ENCODE measurements around the gene CALCB.

GRCh38 chr11:15071556-15072255 lies 1.7 kb upstream of the CALCB start:
- TF ChIP-seq CTCF (IDR thresholded peaks at IDR 0.05; ENCODE audit: low read length): no peak
- no peak for TF ChIP-seq EZH2 (IDR thresholded peaks at IDR 0.05; ENCODE audit: borderline replicate concordance, low read length)

Data from OCI-LY1 (cell line).